ENCODE measurements around the gene TTC7B.

DNA sequence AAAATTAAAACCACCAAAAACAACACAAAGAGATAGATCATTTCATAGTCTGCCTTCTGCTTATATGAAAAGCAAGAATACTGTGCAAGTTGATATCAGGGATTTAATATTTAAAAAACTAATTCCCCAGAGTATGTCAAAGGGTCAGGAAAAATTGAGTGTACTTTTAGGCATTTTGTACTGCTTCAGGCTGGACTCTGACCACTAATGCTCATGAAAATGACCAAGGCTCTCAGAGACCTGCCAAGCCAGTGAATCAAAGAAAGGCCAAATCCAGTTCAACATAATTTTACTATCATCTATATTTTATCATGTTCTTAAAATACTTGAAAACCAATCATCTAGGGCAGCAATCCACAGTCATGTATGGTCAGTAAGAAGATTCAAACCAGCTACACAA is 66.0 kb downstream of the TTC7B start:
- TF ChIP-seq, protein P1, sequence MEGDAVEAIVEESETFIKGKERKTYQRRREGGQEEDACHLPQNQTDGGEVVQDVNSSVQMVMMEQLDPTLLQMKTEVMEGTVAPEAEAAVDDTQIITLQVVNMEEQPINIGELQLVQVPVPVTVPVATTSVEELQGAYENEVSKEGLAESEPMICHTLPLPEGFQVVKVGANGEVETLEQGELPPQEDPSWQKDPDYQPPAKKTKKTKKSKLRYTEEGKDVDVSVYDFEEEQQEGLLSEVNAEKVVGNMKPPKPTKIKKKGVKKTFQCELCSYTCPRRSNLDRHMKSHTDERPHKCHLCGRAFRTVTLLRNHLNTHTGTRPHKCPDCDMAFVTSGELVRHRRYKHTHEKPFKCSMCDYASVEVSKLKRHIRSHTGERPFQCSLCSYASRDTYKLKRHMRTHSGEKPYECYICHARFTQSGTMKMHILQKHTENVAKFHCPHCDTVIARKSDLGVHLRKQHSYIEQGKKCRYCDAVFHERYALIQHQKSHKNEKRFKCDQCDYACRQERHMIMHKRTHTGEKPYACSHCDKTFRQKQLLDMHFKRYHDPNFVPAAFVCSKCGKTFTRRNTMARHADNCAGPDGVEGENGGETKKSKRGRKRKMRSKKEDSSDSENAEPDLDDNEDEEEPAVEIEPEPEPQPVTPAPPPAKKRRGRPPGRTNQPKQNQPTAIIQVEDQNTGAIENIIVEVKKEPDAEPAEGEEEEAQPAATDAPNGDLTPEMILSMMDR (IDR thresholded peaks at IDR 0.05; ENCODE audit: low read length), result no peak
- no peak for TF ChIP-seq EZH2 (IDR thresholded peaks at IDR 0.05; ENCODE audit: borderline replicate concordance, low read length)
